AG04449 (cell line): ENCODE results near the gene ITGB3.
"Not testable (repeated sequence)": the region's sequence is repeated elsewhere in the genome, so short reads cannot be mapped to it uniquely, and the experiment has no call there.

Source experiments
- CTCF ChIA-PET: fragments of 350-600 bp; formaldehyde crosslinking; extraction: SDS; loops from one replicate; lab custom pipeline; 2021; ENCODE audit warnings: antibody characterized with exemption; lab: Yijun Ruan, JAX
- POLR2A ChIA-PET: fragments of 400-600, 350-600 bp; formaldehyde crosslinking; extraction: SDS; loops from one replicate; lab custom pipeline; 2020; ENCODE audit warnings: antibody characterized with exemption, inconsistent platforms; lab: Yijun Ruan, JAX
- DNase-seq: peaks from one replicate; pipeline ENCODE4 v3.0.0-alpha.2; 2010; ENCODE audit warnings: low read depth, low spot score
- H3K4me3 ChIP-seq: 2 replicates; pipeline ENCODE4 v1.5.1; 2011; ENCODE audit warnings: low read depth, mild to moderate bottlenecking, control low read depth, low read length
- TF ChIP-seq, protein P1 (sequence below): IDR thresholded peaks from one replicate; pipeline ENCODE4 v1.5.1; 2011; ENCODE audit warnings: mild to moderate bottlenecking, moderate library complexity, low read length, control low read depth, inconsistent platforms; ENCODE audit not compliant: insufficient read depth; ENCODE audit errors: missing control alignments

The ITGB3 gene

GRCh38 chr17:47222047-47222446, 31.6 kb upstream of the ITGB3 start:
- no peak for DNase-seq
- TF ChIP-seq, protein P1, sequence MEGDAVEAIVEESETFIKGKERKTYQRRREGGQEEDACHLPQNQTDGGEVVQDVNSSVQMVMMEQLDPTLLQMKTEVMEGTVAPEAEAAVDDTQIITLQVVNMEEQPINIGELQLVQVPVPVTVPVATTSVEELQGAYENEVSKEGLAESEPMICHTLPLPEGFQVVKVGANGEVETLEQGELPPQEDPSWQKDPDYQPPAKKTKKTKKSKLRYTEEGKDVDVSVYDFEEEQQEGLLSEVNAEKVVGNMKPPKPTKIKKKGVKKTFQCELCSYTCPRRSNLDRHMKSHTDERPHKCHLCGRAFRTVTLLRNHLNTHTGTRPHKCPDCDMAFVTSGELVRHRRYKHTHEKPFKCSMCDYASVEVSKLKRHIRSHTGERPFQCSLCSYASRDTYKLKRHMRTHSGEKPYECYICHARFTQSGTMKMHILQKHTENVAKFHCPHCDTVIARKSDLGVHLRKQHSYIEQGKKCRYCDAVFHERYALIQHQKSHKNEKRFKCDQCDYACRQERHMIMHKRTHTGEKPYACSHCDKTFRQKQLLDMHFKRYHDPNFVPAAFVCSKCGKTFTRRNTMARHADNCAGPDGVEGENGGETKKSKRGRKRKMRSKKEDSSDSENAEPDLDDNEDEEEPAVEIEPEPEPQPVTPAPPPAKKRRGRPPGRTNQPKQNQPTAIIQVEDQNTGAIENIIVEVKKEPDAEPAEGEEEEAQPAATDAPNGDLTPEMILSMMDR: no peak
- POLR2A ChIA-PET: no interaction called here
- CTCF ChIA-PET: interaction anchor here (1.3 kb wide), 1 partner anchor 9 kb away, joined by 4 read pairs; no protein-coding TSS in a partner anchor
- H3K4me3 ChIP-seq: no peak overlapping the region

DNA sequence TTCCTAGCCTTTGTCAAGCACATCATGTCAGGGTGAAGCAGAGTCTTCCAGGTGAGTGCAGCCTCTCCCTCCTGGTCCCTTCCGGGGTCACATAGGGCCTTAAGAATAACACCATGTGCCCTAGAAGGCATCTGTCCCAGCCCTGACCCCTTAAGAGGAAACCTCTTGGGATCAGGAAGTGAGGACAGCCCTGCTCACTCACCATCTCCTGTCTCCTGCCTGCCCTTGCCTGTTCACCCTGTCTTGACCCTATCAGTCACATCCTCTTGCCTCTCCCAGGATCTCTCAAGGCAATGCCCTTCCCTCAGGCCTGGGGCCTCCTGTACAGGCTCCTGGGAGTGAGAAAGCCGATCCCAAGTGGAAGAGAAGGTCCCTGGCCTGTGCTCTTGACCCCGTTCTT, 30.6 kb upstream of the ITGB3 start:
- POLR2A ChIA-PET: no interaction called here

DNA sequence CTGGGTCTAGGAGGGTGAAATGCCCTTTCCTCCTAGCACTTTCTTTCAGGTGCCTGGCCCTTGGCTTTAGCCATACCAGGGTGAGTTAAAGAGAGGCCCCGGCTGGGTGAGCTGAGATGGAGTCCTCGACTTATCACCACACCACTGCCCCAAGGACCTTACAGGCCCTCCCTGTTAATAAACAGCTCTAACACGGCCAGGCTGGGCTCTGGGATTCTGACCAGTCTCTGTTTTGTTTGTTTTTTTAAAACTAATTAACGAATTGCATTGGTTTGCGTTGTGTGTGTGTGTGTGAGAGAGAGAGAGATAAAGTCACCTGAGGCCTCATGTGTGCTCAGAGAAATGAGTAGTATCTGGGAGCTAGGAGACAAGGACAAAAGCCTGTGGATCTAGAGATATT, 30.2 kb upstream of the ITGB3 start:
- ChIA-PET POLR2A (no interaction called here), CTCF (interaction anchor here (1.1 kb wide), 1 partner anchor 93 kb away, joined by 3 read pairs; no protein-coding TSS in a partner anchor)
- no peak overlapping the region for H3K4me3 ChIP-seq
- TF ChIP-seq, protein P1: no peak
- no peak for DNase-seq

More for the DNA sequence above, 30.6 kb upstream of the ITGB3 start:
- no peak for DNase-seq
- CTCF ChIA-PET: interaction anchor here (1.1 to 1.3 kb wide), 2 partner anchors 8 to 94 kb away, joined by 3 to 4 read pairs; no protein-coding TSS in a partner anchor
- TF ChIP-seq, protein P1: no peak
- H3K4me3 ChIP-seq: no peak overlapping the region

GRCh38 chr17:47224077-47224476, 29.6 kb upstream of the ITGB3 start:
- CTCF ChIA-PET, H3K4me3 ChIP-seq, DNase-seq, POLR2A ChIA-PET: not testable (repeated sequence)

DNA sequence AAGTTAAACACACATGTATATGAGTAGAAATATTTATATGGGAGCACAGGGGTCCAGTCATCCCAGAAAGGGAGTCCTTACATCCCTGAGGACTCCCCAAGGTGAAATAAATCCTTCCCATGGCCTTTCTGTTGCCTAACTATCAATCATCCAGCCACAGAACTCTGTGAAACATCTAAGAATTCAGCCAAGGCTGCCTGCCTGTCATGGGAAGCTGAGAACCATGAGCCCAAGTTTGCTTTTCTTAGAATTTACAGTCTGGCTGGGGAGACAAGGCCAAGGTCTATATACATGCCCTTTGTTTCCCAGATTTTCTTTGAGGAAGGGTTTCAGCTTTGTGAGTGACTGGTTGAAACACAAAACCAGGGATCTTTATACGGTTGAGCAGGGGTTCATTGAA, 28.7 kb upstream of the ITGB3 start:
- no peak for DNase-seq
- TF ChIP-seq, protein P1: no peak
- ChIA-PET CTCF (interaction anchor here (0.6 to 2.0 kb wide), 3 partner anchors 15 to 228 kb away, joined by 3 to 18 read pairs (median 3); no protein-coding TSS in a partner anchor), POLR2A (no interaction called here)
- H3K4me3 ChIP-seq: no peak overlapping the region

- POLR2A ChIA-PET: no interaction called here
- no peak overlapping the region for H3K4me3 ChIP-seq
- TF ChIP-seq, protein P1: no peak
- CTCF ChIA-PET: interaction anchor here (1.3 to 2.0 kb wide), 2 partner anchors 15 to 90 kb away, joined by 3 to 18 read pairs; no protein-coding TSS in a partner anchor
- peak; percentile 50 for DNase-seq
Measured at GRCh38 chr17:47225436-47225858, 28.2 kb upstream of the ITGB3 start.
